Hematopoietic multipotent progenitor cell treated with erythropoietin and hydrocortisone succinate and interleukin-3 and kit ligand, for 17 days (in vitro differentiated cells): ENCODE results near the gene FLVCR2.
A peak's percentile ranks its signal among the peaks of the same experiment; 100 is the strongest.

Experiments used
- DNase-seq: peaks from one replicate; pipeline ENCODE4 v3.0.0-alpha.2; 2015; ENCODE audit warnings: low spot score

FLVCR2 gene

GRCh38 chr14:75630695-75631452 lies 52.5 kb downstream of the FLVCR2 start:
- DNase-seq: no peak

GRCh38 chr14:75631453-75631831 lies 53.0 kb downstream of the FLVCR2 start:
- DNase-seq: no peak

GRCh38 chr14:75634848-75635247 lies 56.4 kb downstream of the FLVCR2 start:
- DNase-seq: no peak

GRCh38 chr14:75636100-75636692 lies 57.8 kb downstream of the FLVCR2 start:
- no peak for DNase-seq

DNA sequence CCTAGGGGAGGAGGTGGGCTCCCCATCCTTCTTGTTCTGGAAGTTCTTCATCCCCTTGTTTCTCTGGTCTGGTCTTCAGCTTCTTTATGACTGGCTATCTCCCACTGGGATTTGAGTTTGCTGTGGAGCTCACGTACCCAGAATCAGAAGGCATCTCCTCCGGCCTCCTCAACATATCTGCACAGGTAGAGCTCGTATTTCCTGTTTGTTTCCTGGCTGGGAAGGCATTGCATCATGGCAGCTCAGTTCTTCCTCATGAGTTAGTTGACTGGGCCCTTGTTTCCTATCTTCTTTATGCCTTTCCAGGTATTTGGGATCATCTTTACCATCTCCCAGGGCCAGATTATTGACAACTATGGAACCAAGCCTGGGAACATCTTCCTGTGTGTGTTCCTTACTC lies 62.5 kb downstream of the FLVCR2 start:
- no peak for DNase-seq

GRCh38 chr14:75643985-75644384 lies 65.6 kb downstream of the FLVCR2 start:
- DNase-seq: no peak

GRCh38 chr14:75645056-75645455 lies 66.6 kb downstream of the FLVCR2 start:
- no peak for DNase-seq

DNA sequence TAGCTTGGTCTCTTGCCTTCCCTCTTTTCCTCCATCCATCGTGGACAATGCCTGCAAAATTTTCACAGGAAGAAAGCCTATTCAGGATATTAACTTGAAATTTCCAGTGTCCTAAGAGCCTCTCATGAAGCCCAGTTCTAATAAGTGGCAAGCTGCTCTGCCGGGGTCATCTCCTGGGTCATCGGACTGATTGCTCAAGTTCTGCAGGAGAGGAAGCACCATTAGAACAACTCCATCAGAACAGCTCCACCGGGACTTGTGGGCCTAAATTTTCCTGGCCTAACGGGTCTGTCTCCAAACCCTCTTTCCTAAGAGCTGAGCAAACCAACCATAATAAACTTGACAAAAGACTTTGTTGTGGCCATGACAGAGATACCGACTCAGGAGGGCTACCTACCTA lies 68.3 kb downstream of the FLVCR2 start:
- DNase-seq: no peak

GRCh38 chr14:75647640-75648039 lies 69.2 kb downstream of the FLVCR2 start:
- no peak for DNase-seq

- no peak for DNase-seq
These were observed 69.8 kb downstream of the FLVCR2 start for GRCh38 chr14:75648066-75648838.

- DNase-seq: no peak
These were observed 70.9 kb downstream of the FLVCR2 start for GRCh38 chr14:75649337-75649736.

GRCh38 chr14:75649773-75650172 lies 71.4 kb downstream of the FLVCR2 start:
- no peak for DNase-seq

DNA sequence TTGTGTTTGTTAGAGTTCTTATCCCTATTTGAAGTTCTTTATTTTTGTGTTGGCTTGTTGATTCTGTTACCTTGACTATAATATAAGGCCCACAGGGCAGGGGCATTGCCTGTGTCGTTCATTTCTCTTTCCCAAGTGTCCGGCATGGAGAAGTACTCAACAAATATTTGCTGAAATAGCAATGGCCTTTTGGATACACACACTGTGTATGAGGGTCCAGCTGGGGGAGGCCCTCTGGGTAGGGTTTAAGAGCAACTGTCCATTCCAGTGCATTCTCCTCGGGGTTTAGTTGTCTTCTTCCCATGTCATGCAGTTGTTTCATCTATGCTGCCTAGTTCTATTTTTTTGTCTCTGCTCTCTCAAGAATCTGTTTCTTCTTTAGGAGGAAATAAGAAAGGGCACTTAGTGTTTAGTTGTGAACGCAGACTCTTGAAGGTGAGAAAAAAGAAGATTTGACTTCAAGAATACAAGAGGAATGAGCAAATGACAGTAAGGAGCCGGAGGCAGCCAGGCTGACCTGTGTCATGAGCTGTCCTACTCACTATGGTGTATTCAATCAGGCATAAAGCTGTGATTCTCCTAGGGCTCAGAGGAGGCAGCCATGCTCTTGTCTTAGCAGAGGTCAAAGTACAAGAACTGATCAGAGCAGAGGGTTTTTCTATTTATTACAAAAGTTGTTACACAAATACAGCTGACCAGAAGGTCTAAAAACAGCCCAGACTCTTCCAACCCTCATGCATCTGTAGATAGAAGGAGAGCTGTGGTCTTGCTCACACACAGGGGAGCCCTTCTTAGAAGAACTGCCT lies 72.0 kb downstream of the FLVCR2 start:
- no peak for DNase-seq

DNA sequence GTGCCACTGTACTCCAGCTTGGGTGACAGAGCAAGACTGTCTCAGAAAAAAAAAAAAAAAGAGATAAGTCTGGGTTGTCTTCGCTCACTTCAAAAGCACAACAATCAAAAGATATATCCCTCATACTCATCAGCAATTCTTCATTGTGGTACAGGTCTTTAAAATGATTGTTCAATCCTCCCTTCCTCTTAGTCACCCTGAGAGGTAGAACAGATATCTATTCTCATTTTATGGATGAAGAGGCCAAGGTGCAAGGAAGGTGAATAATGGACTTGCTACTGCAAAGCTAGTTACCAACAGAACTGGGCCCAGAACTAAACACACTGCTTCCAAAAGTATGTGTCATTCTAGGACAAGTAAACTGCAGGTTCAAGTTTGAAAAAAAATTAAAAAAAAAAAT lies 75.1 kb downstream of the FLVCR2 start:
- DNase-seq: no peak

GRCh38 chr14:75654127-75654732 lies 75.8 kb downstream of the FLVCR2 start:
- DNase-seq: peak; percentile 83

DNA sequence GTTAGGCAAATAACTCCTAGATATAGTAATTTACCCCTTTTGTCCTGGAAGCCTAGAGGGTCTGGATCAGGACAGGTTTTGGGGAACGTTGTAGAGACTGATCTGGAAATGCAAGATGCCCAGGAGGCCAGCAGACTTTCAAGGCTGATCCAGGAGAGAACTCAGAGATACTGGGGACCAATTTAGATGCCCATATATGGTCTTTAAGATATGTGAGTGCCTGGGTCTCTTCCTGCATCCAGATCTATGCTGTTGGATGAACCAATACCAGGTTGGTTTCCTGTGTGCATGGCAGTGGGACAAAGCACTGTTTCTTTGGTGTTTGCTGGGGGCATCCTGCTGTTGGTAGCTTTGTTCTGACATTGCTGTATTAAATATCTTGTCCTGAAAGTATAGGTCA lies 76.8 kb downstream of the FLVCR2 start:
- no peak for DNase-seq

- DNase-seq: no peak
These were observed 78.9 kb downstream of the FLVCR2 start for GRCh38 chr14:75657331-75657730.

- DNase-seq: no peak
These were observed 80.5 kb downstream of the FLVCR2 start for GRCh38 chr14:75658957-75659356.

GRCh38 chr14:75660238-75660629 lies 81.8 kb downstream of the FLVCR2 start:
- DNase-seq: no peak

DNA sequence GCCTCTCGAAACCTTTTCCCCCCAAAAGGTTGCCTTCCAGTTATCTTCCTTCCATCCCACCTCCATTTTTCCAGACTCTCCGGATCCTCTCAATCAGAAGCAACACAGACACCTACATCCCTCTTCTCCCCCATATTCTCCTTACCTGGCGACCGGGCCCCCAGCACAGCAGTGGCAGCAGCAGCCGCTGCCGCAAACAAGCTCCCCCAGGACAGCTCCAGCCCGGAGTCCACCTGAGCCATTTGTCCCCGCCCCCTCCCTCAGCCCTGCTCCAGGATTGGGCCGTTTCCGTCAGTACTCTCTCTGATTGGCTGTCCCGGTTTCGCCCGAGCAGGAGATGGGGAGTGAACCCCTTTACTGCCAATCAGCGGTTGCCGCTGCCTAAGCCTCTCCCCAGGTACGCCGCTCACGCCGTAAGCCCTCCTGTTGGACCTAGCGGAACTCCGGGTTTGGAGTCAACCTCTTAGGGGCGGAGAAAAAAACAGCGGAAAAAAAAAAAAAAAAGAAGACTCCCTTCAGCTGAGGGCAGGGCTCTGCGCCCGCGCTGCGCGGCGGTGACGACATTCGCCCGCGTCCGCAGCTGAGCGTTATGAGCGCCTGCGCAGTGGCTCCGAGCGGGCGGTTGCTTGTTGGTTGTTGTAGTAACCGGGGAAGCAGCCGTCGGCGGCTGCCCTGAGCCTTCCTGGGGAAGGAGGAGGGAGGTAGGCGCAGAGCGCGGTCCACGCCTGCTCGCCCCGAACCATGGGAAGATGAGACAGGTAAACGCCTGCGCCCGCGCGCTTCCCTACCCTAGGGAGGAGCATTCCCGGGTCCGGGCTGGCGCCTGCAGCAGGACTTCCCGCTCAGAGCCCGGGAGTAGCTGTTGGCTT lies 82.4 kb downstream of the FLVCR2 start, which contains the start of the genes ERG28 and TTLL5:
Gene ERG28 (minus strand): TSS at position 247 of the 869 bp plus-strand sequence. CDS start 3,374 bp downstream, outside the sequence.
Gene TTLL5 (plus strand): TSS at position 617 of the 869 bp plus-strand sequence. CDS start 1,904 bp downstream, outside the sequence.
- DNase-seq: peak; percentile 97

GRCh38 chr14:75661499-75661814 lies 83.0 kb downstream of the FLVCR2 start:
- no peak for DNase-seq
